ENCODE data around the gene LDHB. TPM values are rescaled to one million over a fixed set of nuclear protein-coding genes. Genes with fewer than 3 reads are reported as not detected.
"Not testable (repeated sequence)": the region's sequence is repeated elsewhere in the genome, so short reads cannot be mapped to it uniquely, and the experiment has no call there.

Gene LDHB
- total RNA-seq, 1 donor from 2014 or later: 775 TPM

DNA sequence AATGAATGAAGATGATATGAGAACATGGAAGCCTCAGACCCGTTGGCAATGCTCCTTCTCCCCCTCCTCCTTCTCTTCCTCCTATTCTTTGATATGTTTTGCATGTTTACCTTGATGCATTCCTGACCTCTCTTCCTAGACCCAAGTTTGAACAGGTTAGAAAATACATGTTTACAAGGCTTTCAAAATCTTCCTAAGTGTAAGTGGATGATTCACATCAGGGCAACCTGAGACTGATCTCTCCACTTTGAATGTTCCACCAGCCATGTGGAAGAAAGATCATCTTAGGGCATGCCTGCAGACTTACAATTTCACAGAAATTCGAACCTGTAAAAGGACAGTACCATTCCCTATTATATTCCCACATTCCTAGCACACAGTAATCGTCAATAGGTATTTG, 18.0 kb upstream of the LDHB start:
- no peaks in the 10 kb centered on the region for H3K36me3 ChIP-seq (ENCODE audit: insufficient read depth, low read length)
- H3K27me3 ChIP-seq (ENCODE audit: insufficient read depth, low read length): peaks cover 8% of the 10 kb centered on the region
- H2AFZ ChIP-seq (ENCODE audit: low read depth, low read length): no peak overlapping the region
- no peak for TF ChIP-seq CTCF (IDR thresholded peaks at IDR 0.05; ENCODE audit: insufficient read depth, low read depth, low read length)
- no peak for TF ChIP-seq EZH2 (IDR thresholded peaks at IDR 0.05; ENCODE audit: insufficient read depth, low read length)
- H3K9me3 Mint-ChIP-seq (ENCODE audit: unreplicated experiment): no peaks in the 10 kb centered on the region
- H4K20me1 ChIP-seq (ENCODE audit: insufficient read depth, low read length): no peaks in the 10 kb centered on the region
- no peak overlapping the region for H3K4me3 Mint-ChIP-seq (ENCODE audit: unreplicated experiment)
- DNase-seq (ENCODE audit: low read depth) (no peak), FAIRE-seq (no peak)
- H3K4me3 ChIP-seq (ENCODE audit: insufficient read depth, low read depth, low read length): no peak overlapping the region
- no peaks in the 10 kb centered on the region for H3K4me1 Mint-ChIP-seq (ENCODE audit: low read depth, unreplicated experiment)
- no peak overlapping the region for H3K27ac Mint-ChIP-seq (ENCODE audit: unreplicated experiment)
- peaks cover 3% of the 10 kb centered on the region for H3K27me3 Mint-ChIP-seq (ENCODE audit: low read depth, unreplicated experiment)
- H3K9me3 ChIP-seq (ENCODE audit: insufficient read depth, low read depth, low read length): no peaks in the 10 kb centered on the region
- no peak overlapping the region for H3K27ac ChIP-seq (ENCODE audit: low read depth, low read length)
- H3K79me2 ChIP-seq (ENCODE audit: insufficient read depth, low read length): no peaks in the 10 kb centered on the region
- H3K36me3 Mint-ChIP-seq (ENCODE audit: low read depth, unreplicated experiment): no peaks in the 10 kb centered on the region
- H3K4me2 ChIP-seq (ENCODE audit: low read length): no peak overlapping the region
- no peaks in the 10 kb centered on the region for H3K4me1 ChIP-seq (ENCODE audit: insufficient read depth, low read length)
- no peak overlapping the region for H3K9ac ChIP-seq (ENCODE audit: low read length)

DNA sequence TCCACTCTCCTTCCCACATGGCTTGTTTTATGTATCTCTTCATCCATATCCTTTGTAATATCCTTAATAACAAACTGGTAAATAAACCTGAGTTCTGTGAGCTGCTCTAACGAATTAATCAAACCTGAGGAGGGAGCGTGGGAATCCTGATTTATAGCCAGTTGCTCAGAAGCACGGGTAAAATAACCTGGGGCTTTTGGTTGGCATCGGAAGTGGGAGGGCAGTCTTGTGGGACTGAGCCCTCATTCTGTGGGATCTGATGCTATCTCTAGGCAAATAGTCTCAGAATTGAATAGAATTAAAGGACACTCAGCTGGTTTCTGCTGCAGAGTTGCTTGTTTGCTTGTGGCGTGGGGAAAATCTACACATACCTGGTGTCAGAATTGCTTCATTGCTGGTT, 17.5 kb upstream of the LDHB start:
- Histone ChIP-seq H3K4me2 (ENCODE audit: low read length) (no peak overlapping the region), H3K4me1 (ENCODE audit: insufficient read depth, low read length) (no peaks in the 10 kb centered on the region), H4K20me1 (ENCODE audit: insufficient read depth, low read length) (no peaks in the 10 kb centered on the region), H3K9ac (ENCODE audit: low read length) (no peak overlapping the region), H2AFZ (ENCODE audit: low read depth, low read length) (no peak overlapping the region), H3K9me3 (ENCODE audit: insufficient read depth, low read depth, low read length) (no peaks in the 10 kb centered on the region), H3K79me2 (ENCODE audit: insufficient read depth, low read length) (no peaks in the 10 kb centered on the region), H3K27me3 (ENCODE audit: insufficient read depth, low read length) (peaks cover 11% of the 10 kb centered on the region), H3K4me3 (ENCODE audit: insufficient read depth, low read depth, low read length) (no peak overlapping the region), H3K36me3 (ENCODE audit: insufficient read depth, low read length) (no peaks in the 10 kb centered on the region), H3K27ac (ENCODE audit: low read depth, low read length) (no peak overlapping the region)
- no peaks in the 10 kb centered on the region for H3K9me3 Mint-ChIP-seq (ENCODE audit: unreplicated experiment)
- no peaks in the 10 kb centered on the region for H3K4me1 Mint-ChIP-seq (ENCODE audit: low read depth, unreplicated experiment)
- peaks cover 3% of the 10 kb centered on the region for H3K27me3 Mint-ChIP-seq (ENCODE audit: low read depth, unreplicated experiment)
- no peak for DNase-seq (ENCODE audit: low read depth)
- no peaks in the 10 kb centered on the region for H3K36me3 Mint-ChIP-seq (ENCODE audit: low read depth, unreplicated experiment)
- no peak overlapping the region for H3K27ac Mint-ChIP-seq (ENCODE audit: unreplicated experiment)
- TF ChIP-seq EZH2 (IDR thresholded peaks at IDR 0.05; ENCODE audit: insufficient read depth, low read length): no peak
- no peak for TF ChIP-seq CTCF (IDR thresholded peaks at IDR 0.05; ENCODE audit: insufficient read depth, low read depth, low read length)
- no peak overlapping the region for H3K4me3 Mint-ChIP-seq (ENCODE audit: unreplicated experiment)
- no peak for FAIRE-seq

- H3K27me3 Mint-ChIP-seq (ENCODE audit: low read depth, unreplicated experiment); DNase-seq (ENCODE audit: low read depth); FAIRE-seq: not testable (repeated sequence)
Observed at GRCh38 chr12:21673830-21674552, 16.3 kb upstream of the LDHB start.

More at GRCh38 chr12:21673830-21674552, 16.3 kb upstream of the LDHB start:
- H3K4me1 ChIP-seq (ENCODE audit: insufficient read depth, low read length); H3K9me3 ChIP-seq (ENCODE audit: insufficient read depth, low read depth, low read length); H3K36me3 Mint-ChIP-seq (ENCODE audit: low read depth, unreplicated experiment); H3K4me2 ChIP-seq (ENCODE audit: low read length); H4K20me1 ChIP-seq (ENCODE audit: insufficient read depth, low read length); H3K36me3 ChIP-seq (ENCODE audit: insufficient read depth, low read length); H3K4me1 Mint-ChIP-seq (ENCODE audit: low read depth, unreplicated experiment); H3K9me3 Mint-ChIP-seq (ENCODE audit: unreplicated experiment); H3K27ac Mint-ChIP-seq (ENCODE audit: unreplicated experiment); H3K27ac ChIP-seq (ENCODE audit: low read depth, low read length); H2AFZ ChIP-seq (ENCODE audit: low read depth, low read length); H3K4me3 Mint-ChIP-seq (ENCODE audit: unreplicated experiment); H3K4me3 ChIP-seq (ENCODE audit: insufficient read depth, low read depth, low read length); H3K79me2 ChIP-seq (ENCODE audit: insufficient read depth, low read length); H3K9ac ChIP-seq (ENCODE audit: low read length): not testable (repeated sequence)
- peaks cover 11% of the 10 kb centered on the region for H3K27me3 ChIP-seq (ENCODE audit: insufficient read depth, low read length)

All from astrocyte (in vitro differentiated cells and primary cell).